NCI-H748 treated with DMSO at 0.1 percent for 48 hours (cell line): Measurements from ENCODE around the gene FAM83B.
"Not testable (repeated sequence)": the region's sequence is repeated elsewhere in the genome, so short reads cannot be mapped to it uniquely, and the experiment has no call there.

Experiments
- DNase-seq: peaks from one replicate; lab custom pipeline; 2025; lab: John Stamatoyannopoulos, UW

The FAM83B gene

DNA sequence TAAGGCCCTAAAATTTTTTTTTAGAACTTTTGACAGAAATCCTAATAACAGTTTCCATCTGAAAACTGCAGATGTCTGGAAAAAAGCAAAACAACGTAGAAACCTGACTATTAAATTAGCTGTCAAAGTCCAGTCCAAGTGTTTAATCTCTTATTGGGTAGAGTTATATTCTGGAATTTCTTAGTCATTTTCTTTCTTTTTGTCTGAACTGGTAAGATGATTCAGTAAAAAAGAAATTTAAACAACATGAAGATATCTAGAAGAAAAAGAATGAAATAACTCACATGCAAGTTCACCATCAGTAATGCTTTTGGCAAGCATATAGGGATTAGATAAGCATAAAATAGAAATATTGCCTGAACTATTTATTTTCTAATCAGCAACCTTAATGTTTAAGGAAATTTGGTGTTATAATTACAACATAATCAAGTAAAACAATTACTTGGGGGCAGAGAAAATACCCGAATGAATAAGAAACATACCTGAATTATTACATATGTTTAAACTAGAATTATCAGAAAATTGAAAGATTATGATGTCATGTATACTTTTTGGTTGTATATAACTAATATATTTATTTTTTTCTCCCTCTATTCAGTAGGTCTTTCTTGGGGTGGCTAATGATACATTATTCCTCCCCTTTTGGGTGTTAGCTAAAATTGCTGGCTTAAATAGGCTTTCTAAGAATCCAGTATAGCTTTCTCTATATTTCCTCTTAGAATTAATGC lies 51.1 kb downstream of the FAM83B start:
- DNase-seq = no peak

DNA sequence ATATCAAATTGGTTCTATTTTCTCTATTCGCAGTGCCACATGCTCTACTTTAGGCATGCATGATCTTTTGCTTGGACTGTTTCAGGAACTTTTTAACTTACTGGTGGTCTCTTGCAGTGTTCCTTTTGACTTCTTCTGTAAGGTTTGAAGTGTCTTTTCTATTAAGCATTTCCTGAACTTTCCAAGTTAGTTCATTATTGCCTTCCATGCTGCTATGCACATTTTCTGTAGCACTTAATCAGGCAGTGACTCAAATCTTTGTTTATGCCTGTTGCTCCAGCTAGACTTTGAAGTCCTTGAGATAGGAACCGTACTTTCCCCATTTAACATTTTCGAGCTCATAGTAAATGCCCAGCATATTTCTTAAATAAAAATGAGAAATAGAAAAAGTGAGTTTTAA lies 52.2 kb downstream of the FAM83B start:
- DNase-seq = no peak

DNA sequence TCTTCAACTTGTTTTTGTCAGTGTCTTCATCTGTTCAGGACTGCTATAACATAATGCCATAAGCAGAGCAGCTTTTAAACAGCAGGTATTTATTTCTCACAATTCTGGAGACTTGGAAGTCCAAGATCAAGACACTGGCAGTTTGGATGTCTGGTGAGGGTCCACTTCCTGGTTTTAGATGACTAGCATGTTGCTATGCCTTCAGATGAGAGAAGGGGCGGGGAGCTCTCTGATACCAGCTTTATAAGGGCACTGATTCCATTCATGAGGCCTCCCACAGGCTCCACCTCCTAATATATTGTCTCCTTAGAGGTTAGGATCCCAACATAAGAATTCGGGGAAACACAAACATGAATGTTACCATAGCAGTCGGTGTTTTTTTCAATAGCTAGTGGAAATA lies 52.9 kb downstream of the FAM83B start:
- no peak for DNase-seq

DNA sequence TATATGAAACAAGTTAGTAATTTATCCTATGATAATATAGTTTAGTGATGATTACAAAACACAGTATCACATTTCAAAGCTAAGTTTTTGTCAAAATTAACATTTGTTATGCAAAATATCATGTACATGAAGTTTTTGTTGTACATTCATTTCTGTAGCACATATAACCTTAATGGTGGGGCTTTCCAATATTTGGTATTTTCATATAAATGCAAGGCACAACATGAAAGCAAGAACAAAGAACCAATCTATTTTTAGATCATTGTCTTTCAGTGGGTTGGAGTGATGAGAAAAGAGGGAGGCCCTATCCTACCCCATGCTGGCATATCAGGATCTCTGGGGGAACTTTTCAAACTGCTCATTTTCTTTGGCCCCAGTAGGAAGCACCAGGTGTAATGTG lies 53.4 kb downstream of the FAM83B start:
- no peak for DNase-seq

DNA sequence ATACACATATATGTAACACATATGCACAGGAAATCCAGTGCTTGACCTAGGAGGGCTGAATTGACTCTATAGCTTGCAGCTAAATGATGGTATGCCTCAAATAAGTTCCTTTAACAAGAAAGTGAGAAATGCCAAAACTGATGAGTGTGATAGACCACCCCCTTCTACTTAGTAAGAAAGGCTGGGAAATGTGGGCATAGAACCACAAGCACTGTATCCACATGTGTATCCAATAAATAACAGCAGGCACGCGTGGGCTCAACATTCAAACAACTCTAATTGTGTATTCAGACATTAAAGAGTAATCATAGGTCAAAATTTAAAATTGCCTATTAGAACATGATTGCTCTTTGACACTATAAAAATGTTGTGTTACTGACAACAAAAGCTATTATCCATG lies 54.1 kb downstream of the FAM83B start:
- no peak for DNase-seq

DNA sequence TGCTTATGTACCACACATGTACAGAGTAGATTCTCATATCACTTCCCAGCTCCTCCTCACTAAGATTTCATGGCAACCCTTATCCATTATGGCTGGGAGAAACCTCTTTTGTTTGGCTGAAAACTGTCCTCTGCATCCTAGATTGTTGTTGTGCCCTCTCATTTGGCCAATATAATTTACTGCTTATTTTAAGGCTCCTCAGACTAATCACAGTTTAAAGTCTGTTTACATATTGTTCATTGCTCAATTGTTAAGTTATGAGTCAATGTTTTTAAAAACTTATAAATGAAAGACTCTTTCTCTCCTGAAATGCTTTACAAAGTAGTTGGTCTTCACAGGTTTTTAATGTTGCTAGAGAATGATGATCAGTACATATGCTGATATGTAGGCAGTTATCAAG lies 57.3 kb downstream of the FAM83B start:
- no peak for DNase-seq

DNA sequence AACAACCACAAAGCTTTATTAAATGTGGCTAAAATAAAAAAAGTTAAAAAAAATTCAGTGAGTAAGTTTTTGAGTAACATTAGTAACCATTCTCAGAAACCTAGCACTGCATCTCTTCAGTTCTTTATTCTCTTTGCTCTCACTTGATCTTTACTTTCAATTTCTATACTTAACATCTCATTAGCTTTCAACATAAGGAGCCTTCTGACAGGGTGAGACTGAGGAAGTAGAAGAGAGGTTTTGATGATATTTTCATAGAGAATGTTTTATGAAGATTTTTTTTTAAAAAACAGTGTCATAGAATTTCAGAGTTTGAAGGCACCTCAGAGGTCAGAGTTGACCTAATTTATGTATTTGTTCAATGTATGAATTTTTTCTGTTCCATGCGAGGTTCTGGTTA lies 60.8 kb downstream of the FAM83B start:
- no peak for DNase-seq

DNA sequence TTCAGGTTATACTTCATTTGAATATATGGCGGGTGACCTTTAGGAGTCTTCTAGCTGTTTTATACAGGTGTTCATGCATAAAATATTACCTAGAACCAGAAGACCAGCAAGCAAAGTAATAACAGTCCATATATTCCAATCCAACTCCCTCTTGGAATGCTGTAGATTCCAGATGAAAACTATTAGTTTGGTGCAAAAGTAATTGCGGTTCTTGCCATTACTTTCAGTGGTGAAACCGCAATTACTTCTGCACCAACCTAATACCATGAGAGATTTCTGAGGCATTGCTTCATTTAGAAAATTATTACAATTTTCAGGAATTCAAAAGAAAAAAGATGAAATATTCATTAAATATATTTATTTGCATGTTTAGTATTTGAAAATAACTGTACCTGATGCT lies 62.6 kb downstream of the FAM83B start:
- DNase-seq = no peak

DNA sequence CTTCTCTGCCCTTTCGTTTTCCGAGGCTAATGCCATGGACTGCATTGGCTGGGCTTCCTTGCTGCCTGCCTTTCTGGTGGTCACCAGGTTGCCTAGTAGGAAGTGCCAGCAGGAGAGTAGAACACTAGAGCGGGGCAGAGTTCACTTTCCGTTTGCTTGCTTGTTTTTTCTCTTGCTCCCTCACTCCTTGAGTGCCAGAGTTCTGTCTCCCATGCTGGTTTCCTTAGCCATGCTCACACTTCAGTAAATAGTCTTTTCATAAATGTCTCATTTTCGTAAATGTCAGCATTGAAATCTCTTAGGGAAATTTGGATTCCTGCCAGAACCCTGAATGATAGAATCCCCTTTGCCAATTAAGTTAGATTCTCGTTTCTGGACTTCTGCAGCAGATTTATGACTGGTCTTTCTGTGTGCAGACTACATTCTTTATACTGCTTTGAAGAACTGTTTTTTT lies 63.9 kb downstream of the FAM83B start:
- peak; percentile 61 for DNase-seq

DNA sequence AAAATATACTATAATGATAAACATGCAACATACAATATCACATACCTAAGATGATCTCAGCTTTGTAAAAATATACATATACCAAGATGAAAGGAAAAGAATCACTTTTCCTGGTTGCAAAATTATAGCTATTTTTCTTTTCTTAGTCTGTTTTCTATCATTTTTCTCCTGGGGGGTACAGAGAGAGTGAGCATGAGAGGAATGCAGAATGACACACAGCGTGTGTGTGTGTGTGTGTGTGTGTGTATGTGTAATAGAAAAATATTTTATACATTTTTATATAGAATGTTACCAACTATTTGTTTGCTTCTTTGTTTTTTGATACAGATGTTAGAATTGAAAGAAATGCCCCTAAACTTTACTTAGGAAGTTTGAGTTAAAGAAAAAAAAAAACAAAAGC lies 64.3 kb downstream of the FAM83B start:
- no peak for DNase-seq

DNA sequence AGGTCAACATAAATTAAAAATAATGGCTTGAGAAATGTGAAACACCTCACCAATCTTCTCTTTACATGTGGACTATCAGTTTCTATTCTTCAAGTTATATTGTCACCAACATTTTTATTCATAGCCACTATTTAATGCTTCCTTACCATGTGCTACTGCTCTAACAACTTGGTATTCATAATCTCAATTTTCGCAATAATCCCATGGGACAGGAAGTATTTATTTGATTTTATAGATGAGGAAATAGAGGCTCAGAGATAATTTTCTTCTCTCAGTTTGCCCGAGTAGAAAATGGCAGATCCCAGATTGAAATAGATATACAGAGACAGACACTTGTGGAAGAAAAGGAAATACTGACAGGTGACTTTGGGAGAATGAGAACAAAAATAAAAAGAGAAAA lies 66.6 kb downstream of the FAM83B start:
- DNase-seq = no peak

DNA sequence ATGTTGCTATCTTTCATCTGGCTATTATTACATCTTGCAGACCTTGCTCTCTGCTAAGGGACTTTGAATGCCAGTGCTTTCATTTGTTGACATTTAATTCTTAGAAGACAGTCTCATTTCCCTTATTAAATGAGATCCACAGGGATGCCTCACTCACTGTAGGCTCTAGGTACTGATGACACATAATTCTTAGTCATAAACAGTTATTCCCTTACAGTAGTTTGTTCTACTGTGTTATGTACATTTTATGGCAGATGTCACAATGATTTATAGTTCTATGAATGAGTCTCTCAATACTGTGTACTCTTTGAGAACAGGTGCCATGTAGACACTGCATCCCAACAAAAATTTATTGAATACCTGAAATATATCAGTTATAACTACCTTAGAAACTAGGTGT lies 70.3 kb downstream of the FAM83B start:
- peak; percentile 24 for DNase-seq

DNA sequence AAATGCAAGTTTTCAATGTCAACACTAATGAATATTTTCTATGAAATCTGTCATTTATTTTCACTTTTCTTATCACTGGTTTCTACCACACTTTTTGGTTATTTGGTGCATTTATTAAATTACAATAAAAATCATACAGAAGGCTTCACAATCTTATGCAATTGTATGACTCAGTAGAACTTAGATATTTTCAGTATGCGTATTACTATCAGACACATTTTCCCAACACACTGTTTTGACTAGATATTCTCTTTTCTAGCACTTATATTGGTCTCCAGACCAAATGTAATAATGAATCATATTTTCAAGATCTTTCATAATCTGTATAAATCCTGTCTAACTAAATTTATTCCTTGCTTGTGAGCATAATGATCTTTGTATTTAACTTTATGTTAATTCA lies 74.1 kb downstream of the FAM83B start:
- no peak for DNase-seq

DNA sequence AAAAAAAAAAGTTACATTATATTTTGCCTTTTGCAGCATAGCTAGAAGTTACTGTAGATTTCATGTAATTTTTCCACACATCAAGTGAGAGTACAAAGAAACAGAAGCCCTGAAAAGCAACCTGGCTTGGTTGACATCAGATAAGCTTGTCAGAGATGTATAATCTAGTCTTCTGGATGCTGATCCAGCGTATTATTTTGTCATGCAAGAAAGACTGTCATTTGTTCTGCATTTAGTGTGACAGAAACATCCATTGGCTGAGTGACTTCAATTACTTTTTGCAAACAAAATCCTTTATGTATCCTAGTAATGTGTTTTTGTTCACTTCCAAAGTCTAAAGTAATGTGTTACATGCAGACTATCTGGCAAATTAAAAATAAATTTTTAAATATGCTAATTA lies 75.3 kb downstream of the FAM83B start:
- DNase-seq = no peak

DNA sequence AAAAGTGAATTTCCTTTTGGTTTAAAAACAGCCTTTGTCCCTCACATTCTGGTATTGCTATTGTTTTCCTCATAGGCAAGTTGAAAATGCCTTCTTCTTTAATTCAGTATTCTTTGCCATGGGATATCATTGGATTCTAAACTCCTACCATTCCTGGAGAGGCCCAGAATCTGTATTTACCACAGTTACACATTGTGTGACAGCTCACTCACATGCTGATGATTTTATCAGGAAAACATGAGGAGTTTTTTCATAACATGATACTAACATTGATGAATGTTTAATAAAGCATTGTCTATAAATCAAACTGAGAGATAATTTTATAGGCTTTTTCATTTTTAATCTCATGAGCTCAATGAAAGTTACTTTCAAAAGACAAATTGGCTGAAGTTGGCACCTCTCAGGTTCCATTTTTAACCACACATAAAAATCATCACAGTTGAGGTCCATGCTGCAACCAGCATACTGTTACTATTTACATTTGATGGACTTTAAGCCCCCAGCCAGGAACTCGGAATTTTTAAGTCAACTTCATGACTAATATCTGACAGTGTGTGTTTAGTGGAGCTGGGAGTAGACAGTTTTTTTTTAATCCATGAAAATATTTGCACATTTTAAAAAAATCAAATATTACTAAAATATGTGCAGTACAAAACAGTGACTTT lies 82.8 kb downstream of the FAM83B start:
- DNase-seq = no peak

DNA sequence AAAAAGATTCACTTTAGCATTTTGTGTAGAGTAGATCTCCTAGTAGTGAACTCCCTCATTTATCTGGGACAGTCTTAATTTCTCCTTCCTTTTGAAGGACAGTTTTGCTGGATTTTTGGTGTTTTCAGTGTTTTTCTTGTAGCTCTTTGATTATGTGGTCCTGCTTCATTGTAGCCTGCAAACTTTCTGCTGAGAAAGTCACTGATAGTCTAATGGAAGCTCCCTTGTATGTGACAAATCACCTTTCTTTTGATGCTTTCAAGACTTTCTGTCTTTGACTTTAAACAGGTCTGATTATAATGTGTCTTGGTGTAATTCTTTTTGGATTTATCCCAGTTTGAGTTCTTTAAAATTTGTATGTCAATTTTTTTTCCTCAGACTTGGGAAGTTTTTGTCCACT lies 86.1 kb downstream of the FAM83B start:
- no peak for DNase-seq

DNA sequence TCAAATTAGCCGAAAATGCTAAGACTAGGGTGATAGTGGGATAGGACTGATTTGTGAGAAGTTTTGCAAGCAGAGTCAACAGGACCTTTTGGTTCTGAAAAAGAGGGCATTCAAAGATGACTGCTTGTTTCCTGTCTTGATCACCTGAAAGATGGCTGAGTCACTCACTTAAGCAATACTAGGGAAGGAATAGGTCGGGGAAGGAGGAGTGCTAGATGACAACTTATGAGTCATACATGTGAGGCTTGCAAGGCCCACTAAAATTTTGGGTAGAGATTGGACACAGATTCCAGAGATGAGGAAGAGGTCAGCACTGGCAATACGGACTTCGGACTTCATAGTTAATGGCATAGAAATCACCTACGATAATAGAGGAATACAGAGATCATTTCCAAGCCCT lies 89.2 kb downstream of the FAM83B start:
- no peak for DNase-seq

DNA sequence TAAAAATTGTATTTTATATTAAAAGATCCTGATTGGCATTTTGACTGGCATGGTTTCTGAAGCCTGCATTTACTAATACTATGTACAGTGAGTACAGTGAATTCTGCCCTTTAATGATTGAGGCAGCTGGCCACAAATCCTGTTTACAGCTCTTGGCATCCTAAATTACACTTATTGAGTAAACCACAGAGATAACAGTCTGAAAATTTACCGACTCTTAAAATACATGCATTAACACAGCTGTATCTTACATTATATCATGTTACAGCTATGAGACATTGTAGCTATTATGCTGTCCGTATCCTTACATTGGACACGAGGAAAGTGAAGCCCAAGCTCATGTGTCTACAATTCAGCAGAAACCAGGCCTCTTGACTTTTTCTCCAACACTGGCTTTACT lies 90.8 kb downstream of the FAM83B start:
- DNase-seq = no peak

DNA sequence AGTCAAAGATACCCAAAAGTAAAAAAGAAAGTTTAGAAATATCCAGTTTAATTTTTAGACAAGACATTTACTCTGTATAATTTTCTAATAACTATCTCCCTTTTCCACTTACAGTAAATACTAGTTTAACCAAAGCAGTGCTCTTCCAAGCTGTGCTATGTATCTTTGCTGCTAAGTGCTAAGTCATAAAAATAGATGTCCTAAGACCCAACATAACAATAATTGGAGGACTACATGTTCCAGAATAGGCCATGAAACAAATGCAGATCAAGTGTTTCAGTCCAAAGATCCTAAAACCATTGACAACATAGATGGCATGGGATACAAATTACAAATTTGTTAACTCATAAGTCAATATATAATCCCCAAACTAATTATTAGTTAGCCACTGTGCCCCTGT lies 111.1 kb downstream of the FAM83B start:
- DNase-seq = no peak

DNA sequence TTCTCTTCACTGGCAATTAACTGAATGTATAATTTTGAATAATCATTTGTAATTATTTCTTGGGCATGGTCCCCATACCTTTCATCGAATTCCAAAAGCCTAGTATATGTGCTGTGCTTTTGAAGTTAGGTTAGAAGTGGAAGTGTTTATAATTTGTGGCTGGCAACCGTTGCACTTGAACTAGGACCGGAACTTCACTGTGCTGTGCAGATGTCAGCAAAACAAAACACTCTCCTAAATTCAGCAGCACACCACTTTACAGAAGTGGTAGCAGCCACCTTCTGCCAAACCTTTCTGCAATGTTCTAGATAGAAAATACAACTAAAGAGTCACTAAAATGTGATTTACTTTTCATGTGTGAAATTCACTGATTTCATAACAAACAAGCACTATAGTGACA lies 111.9 kb downstream of the FAM83B start:
- DNase-seq = no peak

DNA sequence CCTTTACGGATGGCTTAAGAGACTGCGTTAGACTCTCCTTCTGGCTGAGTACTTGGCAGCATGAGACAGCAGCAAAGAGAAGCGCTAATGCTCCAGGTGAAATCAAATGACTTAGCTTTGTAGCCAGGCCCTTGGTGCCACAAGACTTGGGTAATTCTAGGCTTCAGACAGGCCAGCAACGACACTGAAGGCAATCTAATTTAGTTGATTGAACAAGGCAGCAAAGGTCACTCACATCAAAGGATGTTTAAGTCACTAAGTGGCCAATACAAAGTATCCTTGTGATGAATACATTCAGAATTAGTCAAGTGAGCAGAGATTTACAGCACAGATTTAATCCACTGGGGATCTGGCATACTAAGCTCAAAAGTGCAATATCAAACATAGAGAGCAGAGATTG lies 113.2 kb downstream of the FAM83B start:
- DNase-seq = no peak

DNA sequence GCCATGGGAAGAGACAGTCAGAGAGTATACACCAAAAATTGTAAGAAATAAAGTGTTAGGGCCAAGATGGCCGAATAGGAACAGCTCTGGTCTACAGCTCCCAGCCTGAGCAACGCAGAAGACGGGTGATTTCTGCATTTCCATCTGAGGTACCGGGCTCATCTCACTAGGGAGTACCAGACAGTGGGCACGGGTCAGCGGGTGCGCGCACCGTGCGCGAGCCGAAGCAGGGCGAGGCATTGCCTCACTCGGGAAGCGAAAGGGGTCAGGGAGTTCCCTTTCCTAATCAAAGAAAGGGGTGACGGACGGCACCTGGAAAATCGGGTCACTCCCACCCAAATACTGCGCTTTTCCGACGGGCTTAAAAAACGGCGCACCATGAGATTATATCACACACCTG lies 114.8 kb downstream of the FAM83B start:
- DNase-seq = not testable (repeated sequence)

DNA sequence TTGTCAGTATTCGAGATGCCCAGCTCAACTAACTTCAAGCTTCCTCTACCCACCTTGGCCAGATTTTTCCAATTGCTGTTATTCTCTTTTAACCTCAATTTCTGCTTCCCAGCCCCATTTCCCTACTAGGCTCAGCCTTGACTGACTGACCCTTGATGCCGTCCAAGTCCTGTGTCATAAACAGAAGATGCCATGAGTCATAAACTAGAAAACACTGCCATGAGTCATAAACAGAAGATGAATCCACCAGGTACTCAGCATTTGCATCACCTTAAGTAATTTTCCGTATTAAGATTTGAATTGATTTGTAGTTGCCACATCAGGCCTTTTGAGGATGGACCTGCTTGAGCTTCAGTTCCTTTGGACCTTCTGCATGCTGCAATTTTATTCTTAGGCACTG lies 123.8 kb downstream of the FAM83B start:
- no peak for DNase-seq

DNA sequence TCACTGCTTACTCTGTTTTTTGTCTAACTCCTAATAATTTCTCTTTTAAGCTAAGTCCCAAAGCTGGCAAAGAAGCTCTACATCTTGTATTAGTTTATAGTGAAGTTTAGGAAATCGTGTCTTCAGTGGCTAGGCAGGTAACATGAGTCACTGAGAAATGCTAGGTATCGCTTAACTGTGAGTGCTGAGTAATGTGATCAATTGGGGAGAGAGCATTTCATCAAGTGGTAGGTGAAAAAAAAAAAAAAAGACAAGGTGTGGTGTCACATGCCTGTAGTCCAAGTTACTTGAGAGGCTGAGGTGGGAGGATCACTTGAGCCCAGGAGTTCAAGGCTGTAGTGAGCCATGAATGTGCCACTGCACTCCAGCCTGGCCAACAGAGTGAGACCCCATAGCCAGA lies 125.3 kb downstream of the FAM83B start:
- DNase-seq = no peak
